Fibroblast of gingiva (primary cell): ENCODE measurements around the gene APOE.
"Not testable (repeated sequence)": the region's sequence is repeated elsewhere in the genome, so short reads cannot be mapped to it uniquely, and the experiment has no call there.

Experiments used
- DNase-seq: peaks from one replicate; pipeline ENCODE4 v3.0.0-alpha.2; 2011; ENCODE audit warnings: low read depth

APOE gene

GRCh38 chr19:44911896-44912295, 6.3 kb downstream of the APOE start:
- not testable (repeated sequence) for DNase-seq

GRCh38 chr19:44912854-44913253, 7.3 kb downstream of the APOE start:
- DNase-seq: peak; percentile 44

- not testable (repeated sequence) for DNase-seq
These were observed 8.2 kb downstream of the APOE start for GRCh38 chr19:44913512-44914432.

- DNase-seq: peak; percentile 58
These were observed 9.0 kb downstream of the APOE start, which contains the start of gene APOC1 for GRCh38 chr19:44914433-44915206. Gene APOC1, plus strand, starts transcription at chr19:44914608. Its CDS starts 284 bp downstream, at chr19:44914892.

GRCh38 chr19:44924243-44924725, 18.7 kb downstream of the APOE start:
- no peak for DNase-seq

GRCh38 chr19:44925114-44925891, 19.7 kb downstream of the APOE start:
- DNase-seq: peak; percentile 87

- DNase-seq: not testable (repeated sequence)
These were observed 20.9 kb downstream of the APOE start for GRCh38 chr19:44926245-44927077.

- peak; percentile 69 for DNase-seq
These were observed 22.1 kb downstream of the APOE start for GRCh38 chr19:44927746-44928145.

- DNase-seq: no peak
These were observed 24.5 kb downstream of the APOE start for GRCh38 chr19:44930088-44930487.

- DNase-seq: no peak
These were observed 25.9 kb downstream of the APOE start for GRCh38 chr19:44931541-44931940.

GRCh38 chr19:44939668-44940067, 34.1 kb downstream of the APOE start:
- no peak for DNase-seq

GRCh38 chr19:44942067-44942571, 36.5 kb downstream of the APOE start, which contains the start of gene APOC4:
Gene APOC4, plus strand, starts transcription at chr19:44942237. Its CDS starts 41 bp downstream, at chr19:44942278.
- no peak for DNase-seq

- no peak for DNase-seq
These were observed 38.2 kb downstream of the APOE start for GRCh38 chr19:44943801-44944249.

- DNase-seq: no peak
These were observed 41.5 kb downstream of the APOE start for GRCh38 chr19:44947041-44947581.

- no peak for DNase-seq
These were observed 42.6 kb downstream of the APOE start for GRCh38 chr19:44948237-44948636.

GRCh38 chr19:44948763-44949374, 43.3 kb downstream of the APOE start:
- no peak for DNase-seq

GRCh38 chr19:44949550-44949949, 44.0 kb downstream of the APOE start:
- no peak for DNase-seq

GRCh38 chr19:44951179-44952159, 45.9 kb downstream of the APOE start:
- peak; percentile 73 for DNase-seq

- no peak for DNase-seq
These were observed 48.7 kb downstream of the APOE start for GRCh38 chr19:44954278-44954648.
